GM21526 (cell line): Measurements from ENCODE around the gene SLC22A13.
"Not testable (repeated sequence)": the region's sequence is repeated elsewhere in the genome, so short reads cannot be mapped to it uniquely, and the experiment has no call there.

Experiments used
- ATAC-seq: cut with Tn5 transposase; IDR thresholded peaks from one replicate; pipeline ENCODE4 v1.9.1; 2021; ENCODE audit warnings: moderate library complexity; ENCODE audit not compliant: unreplicated experiment, low FRiP score

The SLC22A13 gene

DNA sequence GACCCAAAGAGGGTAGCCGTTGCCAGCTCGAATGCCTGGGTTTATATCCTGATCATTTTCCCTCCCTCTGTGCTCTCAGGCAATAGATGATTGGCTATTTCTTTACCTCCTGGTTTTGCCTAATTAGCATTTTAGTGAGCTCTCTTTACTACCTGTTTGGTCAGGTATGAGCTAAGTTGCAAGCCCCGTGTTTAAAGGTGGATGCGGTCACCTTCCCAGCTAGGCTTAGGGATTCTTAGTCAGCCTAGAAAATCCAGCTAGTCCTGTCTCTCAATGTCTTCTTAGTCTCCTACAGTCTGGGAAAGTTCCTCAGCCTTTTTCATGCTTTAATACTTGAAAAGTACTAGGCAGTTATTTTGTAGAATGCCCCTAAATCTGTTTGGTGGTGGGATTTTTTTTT is 31.4 kb downstream of the SLC22A13 start:
- ATAC-seq, result not testable (repeated sequence)

- no peak for ATAC-seq
These were observed 31.9 kb downstream of the SLC22A13 start for GRCh38 chr3:38297537-38297936.

DNA sequence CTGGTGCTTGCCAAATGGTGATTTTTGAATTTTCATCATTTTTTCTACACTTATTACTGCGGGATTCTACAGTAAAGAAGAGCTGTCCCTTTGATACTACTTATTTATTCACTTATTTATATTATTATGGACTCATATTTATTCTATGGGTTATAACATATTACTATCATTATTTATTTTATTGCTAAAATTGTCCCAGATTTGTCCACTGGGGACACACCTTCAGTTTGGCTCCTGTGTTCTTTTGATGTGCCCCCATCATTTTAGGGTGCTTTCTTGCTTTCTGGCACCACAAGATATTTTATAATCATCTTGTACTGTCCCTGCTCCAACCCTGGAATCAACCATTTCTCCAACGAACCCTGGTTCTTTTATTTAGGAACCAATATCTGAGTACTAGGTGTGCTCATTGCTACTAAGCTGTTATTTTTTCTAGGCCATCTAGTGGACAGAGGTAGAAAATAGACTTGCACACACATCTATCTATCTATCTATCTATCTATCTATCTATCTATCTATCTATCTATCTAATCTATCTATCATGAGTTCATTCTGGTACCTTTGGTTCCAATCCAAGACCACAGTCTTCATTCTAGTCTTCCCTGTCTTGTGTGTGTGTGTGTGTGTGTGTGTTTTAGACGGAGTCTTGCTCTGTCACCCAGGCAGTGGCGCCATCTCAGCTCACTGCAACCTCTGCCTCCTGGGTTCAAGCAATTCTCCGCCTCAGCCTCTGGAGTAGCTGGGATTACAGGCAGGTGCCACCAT is 32.5 kb downstream of the SLC22A13 start:
- ATAC-seq, result no peak

- no peak for ATAC-seq
These were observed 41.3 kb downstream of the SLC22A13 start for GRCh38 chr3:38306941-38307340.

DNA sequence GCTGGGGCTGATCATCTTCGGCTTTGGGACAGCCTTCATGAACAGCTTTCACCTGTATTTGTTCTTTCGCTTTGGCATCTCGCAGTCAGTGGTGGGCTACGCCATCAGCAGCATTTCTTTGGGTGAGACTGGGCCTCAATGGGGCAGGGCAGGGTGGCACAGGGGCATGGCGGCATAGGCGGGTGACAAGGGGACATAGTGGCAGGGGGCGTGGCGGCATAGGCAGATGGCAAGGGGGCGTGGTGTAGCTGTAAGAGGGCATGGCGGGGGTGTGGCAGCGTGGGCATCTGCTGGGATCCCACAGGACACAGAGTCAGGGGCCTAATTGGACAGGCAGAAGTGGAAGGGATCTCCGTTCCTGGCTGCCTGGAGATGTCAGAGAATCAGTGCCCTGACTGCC is 42.0 kb downstream of the SLC22A13 start:
- no peak for ATAC-seq

DNA sequence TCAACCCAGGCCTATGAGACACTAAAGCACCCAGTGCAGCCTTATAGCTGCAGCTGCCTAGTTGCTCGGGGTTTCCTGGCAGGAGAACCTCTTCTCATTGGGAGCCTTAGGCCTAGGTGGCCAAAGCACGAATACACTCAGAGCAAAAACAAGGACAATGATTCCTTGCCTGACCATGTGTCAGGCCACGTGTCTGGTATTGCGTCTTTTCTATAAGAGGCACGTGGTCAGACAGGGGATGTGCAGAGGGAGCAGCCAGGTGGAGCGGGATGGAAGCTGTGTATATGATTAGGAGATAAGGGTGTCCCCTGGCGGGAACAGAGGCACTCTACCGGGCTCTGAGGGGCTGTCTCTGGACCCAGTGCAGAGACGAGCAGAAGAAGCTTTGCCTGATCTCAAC is 42.8 kb downstream of the SLC22A13 start:
- ATAC-seq, result no peak

- no peak for ATAC-seq
These were observed 45.9 kb downstream of the SLC22A13 start for GRCh38 chr3:38311476-38311875.

DNA sequence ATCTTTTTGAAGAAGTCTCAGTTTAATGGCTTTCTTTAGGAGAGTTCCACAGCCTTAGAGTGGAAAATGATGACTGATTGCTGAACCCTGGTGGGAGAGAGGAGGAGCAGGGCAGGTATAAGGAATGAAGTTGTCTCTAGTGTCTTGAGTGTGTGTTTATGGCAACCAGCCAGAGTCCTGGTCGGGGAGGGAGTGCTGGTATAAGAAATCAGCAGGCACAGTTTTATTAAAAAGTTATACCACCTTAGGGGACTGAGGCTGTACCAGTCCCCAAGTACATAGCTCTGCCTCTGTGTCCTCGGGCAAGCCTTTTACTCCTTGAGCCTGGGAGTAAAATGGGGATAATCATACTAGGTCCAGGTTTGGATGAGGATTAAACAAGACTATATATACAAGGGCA is 46.3 kb downstream of the SLC22A13 start:
- no peak for ATAC-seq

GRCh38 chr3:38312356-38312755 is 46.7 kb downstream of the SLC22A13 start:
- ATAC-seq, result no peak

- ATAC-seq, result no peak
These were observed 47.7 kb downstream of the SLC22A13 start for GRCh38 chr3:38313263-38313662.

DNA sequence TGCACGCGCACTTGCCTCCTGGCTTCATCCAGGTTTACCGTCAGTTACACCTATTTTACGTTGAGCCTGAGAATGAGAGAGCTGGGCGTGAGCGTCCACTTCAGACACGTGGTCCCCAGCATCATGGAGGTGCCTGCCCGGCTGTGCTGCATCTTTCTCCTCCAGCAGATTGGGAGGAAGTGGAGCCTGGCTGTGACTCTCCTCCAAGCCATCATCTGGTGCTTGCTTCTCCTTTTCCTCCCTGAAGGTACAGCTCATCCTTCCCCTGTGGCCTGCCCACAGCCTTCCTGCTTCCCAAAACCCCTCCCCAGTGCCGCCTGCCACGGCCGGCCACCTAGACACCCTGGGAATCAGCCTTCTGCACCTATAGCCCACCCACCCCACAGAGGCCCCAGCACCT is 48.1 kb downstream of the SLC22A13 start:
- ATAC-seq, result no peak

DNA sequence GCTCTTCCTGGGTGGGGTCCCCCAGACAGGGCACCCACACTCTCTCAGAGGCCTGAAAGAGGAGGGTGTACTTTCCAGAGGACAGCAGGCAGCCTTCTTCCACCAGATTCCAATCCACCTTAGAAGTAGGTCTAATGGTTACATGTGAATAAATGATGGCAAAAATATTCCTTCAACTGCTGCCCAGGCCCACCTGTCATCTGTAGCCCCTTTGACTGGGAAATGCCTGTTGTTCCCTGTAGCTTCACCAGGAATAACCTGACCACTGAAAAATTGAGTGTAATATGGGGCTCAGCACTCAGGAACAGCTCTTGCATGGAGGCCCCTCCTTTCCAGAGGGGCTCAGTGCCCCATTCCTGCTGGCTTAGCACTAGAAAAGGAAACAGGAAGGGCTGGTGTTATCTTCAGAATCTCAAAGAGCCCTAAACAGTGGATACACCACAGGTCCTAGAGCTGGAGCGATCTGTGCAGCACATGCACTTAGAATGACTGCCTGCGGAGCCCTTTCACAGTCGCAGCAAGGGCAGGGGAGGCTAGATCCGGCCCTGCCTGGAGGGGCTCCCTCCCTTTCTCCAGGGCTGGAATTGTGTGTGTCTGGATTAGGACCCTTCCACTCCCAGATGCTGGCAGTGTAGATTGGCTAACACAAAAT is 48.6 kb downstream of the SLC22A13 start:
- ATAC-seq, result no peak

DNA sequence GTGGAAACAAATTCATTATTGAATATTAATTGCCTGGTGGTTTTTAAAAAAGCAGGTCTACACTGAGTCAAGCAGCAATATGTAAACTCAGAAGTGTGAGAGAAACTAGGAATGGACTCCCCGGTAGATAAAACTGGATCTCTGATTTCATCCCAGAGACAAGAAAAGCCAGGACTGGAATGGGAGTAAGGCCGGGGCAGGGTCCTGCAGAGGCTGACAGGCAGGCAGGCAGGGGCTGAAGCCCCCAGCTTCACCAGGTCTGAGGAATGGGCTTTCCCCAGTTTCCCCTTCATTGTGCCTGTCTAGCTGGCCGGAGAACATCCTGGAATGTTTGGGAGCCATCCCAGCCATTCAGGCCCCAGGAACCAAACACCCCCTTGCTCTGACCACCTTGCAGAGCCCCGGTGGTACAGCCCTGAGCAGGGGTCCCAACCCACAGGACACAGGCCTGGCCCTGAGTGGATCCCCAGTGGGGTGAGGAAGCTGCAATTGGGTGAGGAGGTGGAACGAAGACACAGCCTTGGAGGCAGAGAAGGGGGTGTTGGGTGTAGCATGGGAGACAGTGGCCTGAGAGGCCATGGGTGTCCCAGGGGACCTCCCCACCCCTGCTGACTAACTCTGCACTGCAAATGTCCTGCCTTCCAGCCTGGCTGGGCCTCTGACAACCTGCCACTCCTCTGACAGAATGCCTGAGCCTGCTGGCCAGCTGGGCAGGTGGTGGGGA is 49.3 kb downstream of the SLC22A13 start:
- ATAC-seq, result no peak

- no peak for ATAC-seq
These were observed 50.0 kb downstream of the SLC22A13 start for GRCh38 chr3:38315488-38316230.

DNA sequence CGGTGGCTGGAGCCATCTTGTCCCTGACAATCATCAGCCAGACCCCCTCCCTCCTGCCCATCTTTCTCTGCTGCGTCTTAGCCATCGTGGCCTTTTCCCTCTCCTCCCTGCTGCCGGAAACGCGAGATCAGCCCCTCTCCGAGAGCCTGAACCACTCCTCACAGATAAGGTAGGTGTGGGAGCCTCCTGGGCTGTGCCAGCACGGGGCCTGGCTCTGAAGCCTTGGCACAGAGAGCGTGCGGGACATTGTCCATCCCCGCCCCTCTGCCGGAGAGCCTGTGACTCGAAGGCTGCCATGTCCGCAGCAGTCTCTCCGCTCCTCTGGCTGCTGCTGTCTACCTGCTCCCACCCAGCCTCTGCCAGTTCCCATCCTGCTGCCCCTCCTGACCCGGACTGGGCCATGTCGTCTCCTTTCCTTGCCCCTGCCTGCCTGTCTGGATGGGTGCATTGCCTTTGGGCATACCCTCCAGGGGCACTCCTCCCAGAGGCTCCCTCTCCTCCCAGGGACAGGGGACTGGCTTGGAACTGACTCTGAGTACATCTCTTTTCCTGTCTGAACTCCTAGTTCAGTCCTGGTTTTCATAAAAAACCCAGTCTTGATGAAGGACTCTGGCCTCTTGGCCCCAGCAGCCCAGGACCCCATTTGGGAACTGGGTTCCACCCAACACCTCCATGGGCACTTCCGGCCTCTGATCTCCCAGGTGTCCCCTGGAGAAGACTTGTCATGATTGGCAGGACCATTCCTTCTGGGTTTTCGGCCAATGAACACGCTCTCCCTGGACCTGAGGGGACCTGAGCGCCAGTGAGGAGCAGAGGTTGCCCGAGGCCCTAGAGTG is 51.0 kb downstream of the SLC22A13 start:
- ATAC-seq, result no peak

DNA sequence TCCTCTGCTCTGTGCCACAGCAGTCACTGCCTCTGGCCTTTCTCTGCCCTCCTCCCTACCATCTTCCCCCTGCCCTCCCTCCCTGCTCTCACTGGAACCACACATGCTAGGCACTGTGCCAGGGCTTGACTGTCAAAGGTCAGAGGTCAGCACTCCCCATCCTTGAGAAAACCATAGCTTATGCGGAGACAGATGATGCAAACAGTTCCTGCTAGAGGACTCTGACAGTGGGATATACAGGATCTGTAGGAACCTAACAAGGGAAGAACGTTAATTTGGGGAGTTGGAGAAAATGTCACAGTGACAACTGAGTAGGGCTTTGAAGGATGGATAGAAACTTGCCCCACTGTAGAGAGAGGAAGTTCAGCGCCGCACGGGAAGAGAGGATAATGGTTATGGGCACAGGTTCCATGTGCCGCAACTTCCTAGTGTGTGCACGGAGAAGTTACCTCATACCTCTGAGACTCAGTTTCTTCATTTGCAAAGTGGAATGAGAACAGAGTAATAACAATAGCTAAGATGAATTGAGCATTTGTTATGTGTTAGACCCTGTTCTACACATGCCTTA is 51.7 kb downstream of the SLC22A13 start:
- ATAC-seq, result no peak

GRCh38 chr3:38318766-38319671 is 53.4 kb downstream of the SLC22A13 start:
- no peak for ATAC-seq

DNA sequence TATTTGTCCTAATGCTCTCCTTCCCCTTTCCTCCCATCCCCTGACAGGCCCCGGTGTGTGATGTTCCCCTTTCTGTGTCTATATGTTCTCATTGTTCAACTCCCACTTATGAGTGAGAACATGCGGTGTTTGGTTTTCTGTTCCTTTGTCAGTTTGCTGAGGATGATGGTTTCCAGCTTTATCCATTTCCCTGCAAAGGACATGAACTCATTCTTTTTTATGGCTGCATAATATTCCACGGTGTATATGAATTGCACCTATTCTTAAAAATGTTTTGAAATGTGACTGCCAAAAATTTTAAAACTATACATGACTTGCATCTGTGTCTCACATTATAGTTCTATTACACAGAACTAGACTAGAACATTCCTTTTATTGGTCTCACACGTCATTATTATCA is 55.0 kb downstream of the SLC22A13 start:
- not testable (repeated sequence) for ATAC-seq

DNA sequence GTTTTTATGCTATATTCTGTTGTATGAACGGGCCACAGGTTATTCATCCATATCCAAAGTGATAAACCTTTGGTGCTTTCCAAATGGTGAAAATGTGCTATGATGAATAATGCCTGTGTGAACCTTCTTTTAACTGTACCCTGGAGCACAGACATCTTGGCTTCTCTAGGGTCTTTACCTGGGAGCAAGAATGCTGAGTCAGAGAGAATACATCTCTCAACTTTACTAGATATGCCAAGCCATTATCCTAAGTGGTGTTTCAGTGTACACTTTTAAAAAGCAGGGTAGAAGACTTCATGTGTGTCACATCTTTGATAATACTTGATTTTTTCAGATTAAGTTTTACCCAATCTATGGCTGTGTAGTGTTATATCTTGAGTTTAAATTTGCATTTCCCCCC is 57.4 kb downstream of the SLC22A13 start:
- no peak for ATAC-seq
